IMR-90 (cell line): ENCODE data around the gene DNAH17. TPM values are rescaled to one million over a fixed set of nuclear protein-coding genes. Genes with fewer than 3 reads are reported as not detected.

Experiments
- ATAC-seq: fragments of 200-7000 bp; cut with Tn5 transposase; 2 replicates; pipeline ENCODE4 v1.9.1; 2020; ENCODE audit warnings: low read depth, mild to moderate bottlenecking, moderate library complexity
- BruUV-seq: library from RNA; stranded (reverse); fragments of 400-500 nt; replicated peaks from 2 replicates; lab custom pipeline; 2021; lab: Mats Ljungman, UMichigan
- CTCF ChIA-PET: fragments of 300-600 bp; formaldehyde crosslinking; extraction: SDS; loops from one replicate; lab custom pipeline; 2021; ENCODE audit warnings: antibody characterized with exemption; lab: Yijun Ruan, JAX
- POLR2A ChIA-PET: fragments of 300-600 bp; sonication (Branson Sonifier 250); formaldehyde crosslinking; loops from one replicate; lab custom pipeline; 2022; ENCODE audit warnings: antibody characterized with exemption; ENCODE audit not compliant: unreplicated experiment; lab: Charles Lee
- DNase-seq: peaks from one replicate; pipeline ENCODE4 v3.0.0; 2013
- H2AFZ ChIP-seq: replicated peaks from 2 replicates; pipeline ENCODE3; 2013; ENCODE audit warnings: low read length, mild to moderate bottlenecking; ENCODE audit not compliant: poor library complexity
- H2AK5ac ChIP-seq: 2 replicates; pipeline ENCODE4 v1.6.1; 2013; ENCODE audit warnings: low read depth, low read length, inconsistent platforms
- H2AK9ac ChIP-seq: replicated peaks from 2 replicates; pipeline ENCODE3; 2013; ENCODE audit warnings: mild to moderate bottlenecking, low read depth, low read length, moderate library complexity; ENCODE audit not compliant: poor library complexity
- H2BK120ac ChIP-seq: 2 replicates; pipeline ENCODE4 v1.6.1; 2013; ENCODE audit warnings: low read depth, low read length, inconsistent platforms
- H2BK15ac ChIP-seq: 3 replicates; pipeline ENCODE4 v1.6.1; 2013; ENCODE audit warnings: low read depth, low read length, inconsistent platforms
- H2BK20ac ChIP-seq: 2 replicates; pipeline ENCODE4 v1.6.1; 2013; ENCODE audit warnings: low read depth, mild to moderate bottlenecking, inconsistent platforms, low read length, moderate library complexity
- H2BK5ac ChIP-seq: 2 replicates; pipeline ENCODE4 v1.6.1; 2013; ENCODE audit warnings: mild to moderate bottlenecking, low read depth, low read length, inconsistent platforms; ENCODE audit not compliant: poor library complexity, severe bottlenecking
- H3K14ac ChIP-seq: replicated peaks from 2 replicates; pipeline ENCODE4 v1.6.1; 2013; ENCODE audit warnings: low read depth, low read length, inconsistent platforms
- H3K18ac ChIP-seq: 2 replicates; pipeline ENCODE4 v1.6.1; 2013; ENCODE audit warnings: low read depth, low read length, control low read depth
- H3K23ac ChIP-seq: 2 replicates; pipeline ENCODE4 v1.6.1; 2013; ENCODE audit warnings: low read depth, low read length, inconsistent platforms
- H3K27ac ChIP-seq: 2 replicates; pipeline ENCODE4 v1.5.1; 2013; ENCODE audit warnings: mild to moderate bottlenecking, control low read depth, low read length; ENCODE audit not compliant: insufficient read depth
- H3K27me3 ChIP-seq: 2 replicates; pipeline ENCODE4 v1.6.1; 2013; ENCODE audit warnings: low read length; ENCODE audit not compliant: control insufficient read depth, insufficient read depth
- H3K36me3 ChIP-seq: 2 replicates; pipeline ENCODE4 v1.6.1; 2013; ENCODE audit warnings: low read length, mixed read lengths; ENCODE audit not compliant: control insufficient read depth, insufficient read depth
- H3K4ac ChIP-seq: 2 replicates; pipeline ENCODE4 v1.6.1; 2013; ENCODE audit warnings: low read depth, low read length, inconsistent platforms
- H3K4me1 ChIP-seq: 2 replicates; pipeline ENCODE4 v1.6.1; 2013; ENCODE audit warnings: low read length, mixed read lengths; ENCODE audit not compliant: control insufficient read depth, insufficient read depth
- H3K4me2 ChIP-seq: 2 replicates; pipeline ENCODE4 v1.6.1; 2013; ENCODE audit warnings: low read depth, mild to moderate bottlenecking, control low read depth, low read length, moderate library complexity
- H3K4me3 ChIP-seq: 2 replicates; pipeline ENCODE4 v1.5.1; 2013; ENCODE audit warnings: low read depth, mild to moderate bottlenecking, control low read depth, low read length, moderate library complexity; ENCODE audit not compliant: insufficient read depth
- H3K56ac ChIP-seq: 2 replicates; pipeline ENCODE4 v1.6.1; 2013; ENCODE audit warnings: low read length, inconsistent platforms; ENCODE audit not compliant: insufficient read depth; ENCODE audit errors: extremely low read depth
- H3K79me1 ChIP-seq, 2 experiments: 2 replicates each; pipeline ENCODE4 v1.6.1; 2013; ENCODE audit warnings: low read length in 2 of 2, inconsistent platforms in 1 of 2, low read depth in 1 of 2
- H3K9ac ChIP-seq: 2 replicates; pipeline ENCODE4 v1.6.1; 2013; ENCODE audit warnings: low read depth, low read length, control low read depth
- H3K9me1 ChIP-seq: 2 replicates; pipeline ENCODE4 v1.6.1; 2013; ENCODE audit warnings: low read length, inconsistent platforms; ENCODE audit not compliant: insufficient read depth
- H3K9me3 ChIP-seq: 2 replicates; pipeline ENCODE4 v1.6.1; 2013; ENCODE audit warnings: low read length; ENCODE audit not compliant: control insufficient read depth, insufficient read depth
- H4K20me1 ChIP-seq: 2 replicates; pipeline ENCODE4 v1.6.1; 2013; ENCODE audit warnings: low read length, inconsistent platforms; ENCODE audit not compliant: insufficient read depth
- H4K5ac ChIP-seq: 2 replicates; pipeline ENCODE4 v1.6.1; 2013; ENCODE audit warnings: mild to moderate bottlenecking, low read depth, low read length, control low read depth
- H4K8ac ChIP-seq, 2 experiments: 2 replicates each; pipeline ENCODE4 v1.6.1; 2013; ENCODE audit warnings: low read depth in 2 of 2, low read length in 2 of 2, control low read depth in 1 of 2, inconsistent platforms in 1 of 2
- H4K91ac ChIP-seq: 2 replicates; pipeline ENCODE4 v1.6.1; 2013; ENCODE audit warnings: low read depth, low read length, inconsistent platforms; ENCODE audit not compliant: insufficient read depth
- CEBPB ChIP-seq: IDR thresholded peaks from 2 replicates; pipeline ENCODE4 v1.6.1; 2012; ENCODE audit warnings: low read depth, low read length, improper control_type of control experiment
- CHD1 ChIP-seq: IDR thresholded peaks from 2 replicates; pipeline ENCODE4 v1.6.1; 2012; ENCODE audit warnings: low read depth, low read length, improper control_type of control experiment
- FOS ChIP-seq: fragments of 150-350 bp; IDR thresholded peaks from 2 replicates; pipeline ENCODE4 v1.6.1; 2016; ENCODE audit warnings: low read depth, low read length
- MAFK ChIP-seq: IDR thresholded peaks from 2 replicates; pipeline ENCODE4 v1.6.1; 2012; ENCODE audit warnings: low read depth, low read length, improper control_type of control experiment
- MXI1 ChIP-seq: IDR thresholded peaks from 2 replicates; pipeline ENCODE4 v1.6.1; 2012; ENCODE audit warnings: low read depth, mild to moderate bottlenecking, low read length, moderate library complexity, borderline replicate concordance
- NFE2L2 ChIP-seq: fragments of 150-350 bp; IDR thresholded peaks from 2 replicates; pipeline ENCODE4 v1.6.1; 2016; ENCODE audit warnings: low read depth, mild to moderate bottlenecking, low read length
- POLR2A ChIP-seq: IDR thresholded peaks from 2 replicates; pipeline ENCODE4 v1.6.1; 2012; ENCODE audit warnings: mild to moderate bottlenecking, low read depth, low read length
- RCOR1 ChIP-seq: IDR thresholded peaks from 2 replicates; pipeline ENCODE4 v1.6.1; 2012; ENCODE audit warnings: mild to moderate bottlenecking, low read length, improper control_type of control experiment; ENCODE audit not compliant: insufficient replicate concordance
- SMC3 ChIP-seq: fragments of 150-350 bp; IDR thresholded peaks from 2 replicates; pipeline ENCODE4 v1.6.1; 2016; ENCODE audit warnings: low read depth, mild to moderate bottlenecking, antibody characterized with exemption, low read length, moderate library complexity
- WGBS, 2 experiments: methylation state at CpG; one replicate each; pipeline versions ENCODE4 v1.1.5 to v1.1.7; 2013; ENCODE audit warnings: missing lambda C conversion rate in 2 of 2; ENCODE audit not compliant: insufficient read length in 1 of 2; ENCODE audit errors: extremely low coverage in 2 of 2; 5-methylcytosine and 5-hydroxymethylcytosine counted together
- dilution Hi-C: fragments of 300-500 bp; cut with HindIII; formaldehyde crosslinking; loops from one replicate; pipeline ENCODE4 v1.14.3; 2018; ENCODE audit warnings: low sequenced_read_pairs; ENCODE audit not compliant: unreplicated experiment
- in situ Hi-C: fragments of 300-500 bp; cut with MboI; formaldehyde crosslinking; loops from 3 replicates; pipeline ENCODE4 v1.14.3; 2019; ENCODE audit warnings: low sequenced_read_pairs, inconsistent platforms, mixed read lengths
- intact Hi-C: fragments of 100-400 bp; cut with micrococcal nuclease; formaldehyde crosslinking; loops from 2 replicates; pipeline ENCODE4 v1.10.0; 2022
- polyA plus RNA-seq, 3 experiments: library from polyadenylated mRNA; depleted of rRNA; stranded (reverse); fragments of >200 nt; gene quantifications; 2 replicates each; pipeline ENCODE4 v1.2.3, GENCODE V29; 2012; ENCODE audit warnings: low replicate concordance in 1 of 3
- total RNA-seq: library from RNA; depleted of rRNA; stranded (reverse); fragments of >200 nt; gene quantifications from 2 replicates; pipeline ENCODE4 v1.2.3, GENCODE V29; 2012
- TF ChIP-seq, protein P1 (sequence below): fragments of 150-350 bp; IDR thresholded peaks from 2 replicates; pipeline ENCODE4 v1.6.1; 2016; ENCODE audit warnings: low read depth, mild to moderate bottlenecking, low read length, moderate library complexity, borderline replicate concordance
- TF ChIP-seq, protein P2 (sequence below): conservative IDR thresholded peaks from 2 replicates; pipeline ENCODE4 v1.5.1; 2012; ENCODE audit warnings: mild to moderate bottlenecking, low read depth, low read length, improper control_type of control experiment

DNAH17 gene
- total and polyA plus RNA-seq, 2 of the 4 experiments (the other 2 are of a cell fraction): not detected

DNA sequence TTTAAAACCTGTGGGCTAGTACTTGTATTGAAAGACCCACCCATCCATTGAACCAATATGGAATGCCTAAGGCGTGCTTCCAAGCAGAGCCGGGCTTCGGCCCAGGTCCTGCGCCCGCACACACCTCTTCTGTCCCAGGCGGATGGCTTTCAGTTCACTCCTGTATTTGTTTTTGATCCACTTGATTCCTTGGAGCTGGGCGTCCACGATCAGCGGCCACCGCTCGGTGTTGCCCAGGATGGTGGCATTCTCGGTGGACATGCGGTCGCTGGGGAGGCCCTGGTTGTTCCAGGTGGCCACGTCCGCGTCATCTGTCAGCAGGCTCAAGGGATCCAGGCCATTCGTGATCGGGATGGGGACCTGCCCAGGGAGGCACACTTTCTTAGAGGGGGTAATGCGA is 122.8 kb downstream of the DNAH17 start:
- Histone ChIP-seq H2BK5ac (no peak overlapping the region), H2AFZ (no peak overlapping the region), H3K4ac (no peak overlapping the region), H3K27me3 (peaks cover 18% of the 10 kb centered on the region; the same call in 1 of the 2 replicates), H3K9me3 (no peaks in the 10 kb centered on the region), H4K5ac (no peak overlapping the region), H2BK120ac (no peak overlapping the region), H3K4me3 (no peak overlapping the region), H4K20me1 (no peaks in the 10 kb centered on the region), H3K9me1 (no peaks in the 10 kb centered on the region), H4K8ac (no peak overlapping the region), H3K18ac (no peak overlapping the region), H3K4me1 (no peaks in the 10 kb centered on the region; the same call in 1 of the 2 replicates), H2BK20ac (no peak overlapping the region), H3K23ac (no peak overlapping the region), H2AK9ac (no peak overlapping the region), H3K27ac (no peak overlapping the region), H3K36me3 (no peaks in the 10 kb centered on the region), H2AK5ac (no peak overlapping the region), H3K9ac (no peak overlapping the region), H4K91ac (no peak overlapping the region), H3K56ac (no peak overlapping the region), H2BK15ac (no peak overlapping the region), H3K14ac (no peak overlapping the region), H3K79me1 (no peaks in the 10 kb centered on the region), H3K4me2 (no peak overlapping the region)
- ChIA-PET POLR2A (no interaction called here), CTCF (no interaction called here)
- intact Hi-C loops: no loop called here
- BruUV-seq: no TSS peak
- 97% methylated on average over 11 of the region's 20 CpGs; no CpG with 5 or more reads in 1 of the 2 experiments for WGBS, 2 experiments
- no peak for DNase-seq
- no peak for TF ChIP-seq FOS
- TF ChIP-seq, protein P1, sequence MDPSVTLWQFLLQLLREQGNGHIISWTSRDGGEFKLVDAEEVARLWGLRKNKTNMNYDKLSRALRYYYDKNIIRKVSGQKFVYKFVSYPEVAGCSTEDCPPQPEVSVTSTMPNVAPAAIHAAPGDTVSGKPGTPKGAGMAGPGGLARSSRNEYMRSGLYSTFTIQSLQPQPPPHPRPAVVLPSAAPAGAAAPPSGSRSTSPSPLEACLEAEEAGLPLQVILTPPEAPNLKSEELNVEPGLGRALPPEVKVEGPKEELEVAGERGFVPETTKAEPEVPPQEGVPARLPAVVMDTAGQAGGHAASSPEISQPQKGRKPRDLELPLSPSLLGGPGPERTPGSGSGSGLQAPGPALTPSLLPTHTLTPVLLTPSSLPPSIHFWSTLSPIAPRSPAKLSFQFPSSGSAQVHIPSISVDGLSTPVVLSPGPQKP: no peak
- TF ChIP-seq MAFK: no peak
- TF ChIP-seq, protein P2, sequence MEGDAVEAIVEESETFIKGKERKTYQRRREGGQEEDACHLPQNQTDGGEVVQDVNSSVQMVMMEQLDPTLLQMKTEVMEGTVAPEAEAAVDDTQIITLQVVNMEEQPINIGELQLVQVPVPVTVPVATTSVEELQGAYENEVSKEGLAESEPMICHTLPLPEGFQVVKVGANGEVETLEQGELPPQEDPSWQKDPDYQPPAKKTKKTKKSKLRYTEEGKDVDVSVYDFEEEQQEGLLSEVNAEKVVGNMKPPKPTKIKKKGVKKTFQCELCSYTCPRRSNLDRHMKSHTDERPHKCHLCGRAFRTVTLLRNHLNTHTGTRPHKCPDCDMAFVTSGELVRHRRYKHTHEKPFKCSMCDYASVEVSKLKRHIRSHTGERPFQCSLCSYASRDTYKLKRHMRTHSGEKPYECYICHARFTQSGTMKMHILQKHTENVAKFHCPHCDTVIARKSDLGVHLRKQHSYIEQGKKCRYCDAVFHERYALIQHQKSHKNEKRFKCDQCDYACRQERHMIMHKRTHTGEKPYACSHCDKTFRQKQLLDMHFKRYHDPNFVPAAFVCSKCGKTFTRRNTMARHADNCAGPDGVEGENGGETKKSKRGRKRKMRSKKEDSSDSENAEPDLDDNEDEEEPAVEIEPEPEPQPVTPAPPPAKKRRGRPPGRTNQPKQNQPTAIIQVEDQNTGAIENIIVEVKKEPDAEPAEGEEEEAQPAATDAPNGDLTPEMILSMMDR: no peak
- no peak for TF ChIP-seq CHD1
- no peak for TF ChIP-seq MXI1
- no peak for TF ChIP-seq SMC3
- TF ChIP-seq CEBPB: no peak
- no peak for TF ChIP-seq RCOR1
- no peak for TF ChIP-seq NFE2L2
- no peak for TF ChIP-seq POLR2A
- in situ Hi-C loops: no loop called here
- dilution Hi-C loops: no loop called here
- ATAC-seq: no peak
